ENCODE data around the gene RNASEH2B. TPM values are rescaled to one million over a fixed set of nuclear protein-coding genes. Genes with fewer than 3 reads are reported as not detected.

RNASEH2B gene
- total RNA-seq, 4 donors from 2014 or later = 11.1 to 45.0 (median 31.8) TPM

DNA sequence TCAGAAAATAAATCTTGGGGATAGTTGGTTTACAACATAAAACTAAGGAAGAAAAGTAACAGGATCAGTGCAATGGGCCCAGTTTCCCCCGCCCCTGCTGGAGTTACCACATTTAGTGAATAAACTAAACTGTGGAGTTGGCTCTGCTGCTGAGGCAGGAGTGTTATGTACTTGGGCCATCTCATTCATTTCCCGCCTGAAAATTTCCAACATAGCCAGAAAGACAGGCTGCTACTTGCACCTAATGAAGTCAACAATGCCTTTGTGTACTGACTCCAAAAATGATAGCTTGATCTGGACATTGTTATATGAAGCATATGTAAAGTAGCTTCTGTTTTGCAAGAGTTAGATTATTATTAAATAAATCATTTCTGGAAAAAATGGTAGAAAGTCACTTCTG, 7.9 kb upstream of the RNASEH2B start:
- DNase-seq = no peak
- H3K9me3 ChIP-seq = no peaks in the 10 kb centered on the region
- peaks cover 0 to 25% (median 0%) of the 10 kb centered on the region in 3 donors for H3K4me1 ChIP-seq
- H3K4me3 ChIP-seq = no peak overlapping the region
- TF ChIP-seq CTCF (IDR thresholded peaks at IDR 0.05) = no peak
- no peak for TF ChIP-seq POLR2A (IDR thresholded peaks at IDR 0.05)
- intact Hi-C loops (cut with DNase I) = no loop called here
- no peak overlapping the region for H3K27ac ChIP-seq
- no peaks in the 10 kb centered on the region for H3K36me3 ChIP-seq
- no peaks in the 10 kb centered on the region for H3K27me3 ChIP-seq
- 23 to 42% methylated on average over 2 of the region's 2 CpGs for WGBS, 2 donors

GRCh38 chr13:50905256-50905655, 4.3 kb upstream of the RNASEH2B start:
- no peak for TF ChIP-seq CTCF (IDR thresholded peaks at IDR 0.05)
- TF ChIP-seq POLR2A (IDR thresholded peaks at IDR 0.05) = no peak
- Histone ChIP-seq H3K9me3 (no peaks in the 10 kb centered on the region), H3K4me3 (no peak overlapping the region), H3K27ac (peak overlapping the region in 1 of 4 donors; percentile 39), H3K4me1 (peaks cover 0 to 35% (median 0%) of the 10 kb centered on the region in 3 donors), H3K36me3 (no peaks in the 10 kb centered on the region), H3K27me3 (no peaks in the 10 kb centered on the region)
- DNase-seq = no peak
- WGBS, 2 donors = 48 to 58% methylated on average over 4 of the region's 4 CpGs
- intact Hi-C loops (cut with DNase I) = no loop called here

DNA sequence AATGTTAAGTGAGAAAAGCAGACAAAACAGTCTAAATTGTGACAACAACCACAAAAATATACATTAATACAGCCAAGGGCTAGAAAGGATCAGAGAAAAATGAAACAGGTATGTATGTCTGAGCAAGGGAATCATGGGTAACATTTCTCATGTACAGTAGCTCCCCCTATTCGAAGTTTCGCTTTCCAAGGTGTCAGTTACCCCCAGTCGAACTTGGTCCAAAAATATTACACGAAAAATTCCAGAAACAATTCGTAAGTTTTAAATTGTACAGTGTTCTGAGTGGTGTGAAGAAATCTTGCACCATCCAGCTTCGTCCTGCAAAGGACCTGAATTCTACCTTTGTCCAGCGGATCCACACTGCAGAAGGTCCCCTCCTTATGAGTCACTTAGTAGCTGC, 1.8 kb upstream of the RNASEH2B start:
- intact Hi-C loops (cut with DNase I) = no loop called here
- Histone ChIP-seq H3K9me3 (no peaks in the 10 kb centered on the region), H3K36me3 (no peaks in the 10 kb centered on the region), H3K4me1 (peaks cover 13 to 52% (median 16%) of the 10 kb centered on the region in 3 donors), H3K4me3 (no peak overlapping the region), H3K27me3 (no peaks in the 10 kb centered on the region), H3K27ac (no peak overlapping the region)
- DNase-seq = no peak
- TF ChIP-seq CTCF (IDR thresholded peaks at IDR 0.05) = no peak
- TF ChIP-seq POLR2A (IDR thresholded peaks at IDR 0.05) = no peak
- 87 to 90% methylated on average over 7 of the region's 7 CpGs for WGBS, 2 donors

DNA sequence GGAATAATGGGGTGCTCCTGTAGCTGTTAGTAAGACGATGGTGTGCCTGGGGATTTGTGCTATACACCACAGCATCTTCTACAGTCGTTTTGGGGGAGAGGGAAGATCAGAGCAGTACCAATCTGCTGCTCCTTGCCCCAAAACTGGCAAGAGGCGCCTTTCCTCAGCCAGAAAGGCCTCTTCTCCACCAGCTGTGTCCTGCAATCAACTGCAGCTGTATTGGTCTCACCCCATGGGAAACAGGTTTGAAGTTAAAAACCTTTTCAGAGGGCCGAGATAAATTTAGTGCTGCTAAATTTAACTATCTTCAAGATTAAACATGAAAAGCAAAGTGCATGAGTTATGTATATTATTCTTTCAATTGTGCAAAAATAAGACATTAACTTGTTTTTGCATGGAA, 1.2 kb upstream of the RNASEH2B start:
- Histone ChIP-seq H3K4me3 (no peak overlapping the region), H3K4me1 (peaks cover 13 to 53% (median 16%) of the 10 kb centered on the region in 3 donors), H3K27ac (no peak overlapping the region), H3K9me3 (no peaks in the 10 kb centered on the region), H3K36me3 (no peaks in the 10 kb centered on the region), H3K27me3 (no peaks in the 10 kb centered on the region)
- WGBS, 2 donors = 61 to 84% methylated on average over 4 of the region's 4 CpGs
- no peak for TF ChIP-seq POLR2A (IDR thresholded peaks at IDR 0.05)
- TF ChIP-seq CTCF (IDR thresholded peaks at IDR 0.05) = no peak
- intact Hi-C loops (cut with DNase I) = no loop called here
- DNase-seq = no peak

GRCh38 chr13:50910485-50910805, 854 bp downstream of the RNASEH2B start:
- DNase-seq = no peak
- Histone ChIP-seq H3K36me3 (no peaks in the 10 kb centered on the region), H3K4me3 (peak overlapping the region; percentile 80 to 92 (median 86)), H3K9me3 (no peaks in the 10 kb centered on the region), H3K27me3 (no peaks in the 10 kb centered on the region), H3K4me1 (peaks cover 13 to 54% (median 16%) of the 10 kb centered on the region in 3 donors), H3K27ac (peak overlapping the region; percentile 88 to 95 (median 92))
- intact Hi-C loops (cut with DNase I) = loop anchor here (5.0 to 10.0 kb wide), 2 partner anchors 826 to 933 kb away; no protein-coding TSS in a partner anchor
- TF ChIP-seq CTCF (IDR thresholded peaks at IDR 0.05) = no peak
- TF ChIP-seq POLR2A (IDR thresholded peaks at IDR 0.05) = peak in 1 of 4 donors; percentile 11
- WGBS, 2 donors = 0 to 1% methylated on average over 2 to 9 of the region's 13 CpGs
